DND-41 (cell line): ENCODE measurements around the gene AAMDC.
"Not testable (repeated sequence)": the region's sequence is repeated elsewhere in the genome, so short reads cannot be mapped to it uniquely, and the experiment has no call there.

Experiments
- ATAC-seq: fragments of 200-7000 bp; cut with Tn5 transposase; 3 replicates; pipeline ENCODE4 v1.9.1; 2021; ENCODE audit warnings: low read depth; ENCODE audit not compliant: insufficient read depth
- DNase-seq: peaks from one replicate; pipeline ENCODE4 v3.0.0-alpha.2; 2020
- H2AFZ ChIP-seq: 2 replicates; pipeline ENCODE4 v1.6.0; 2012; ENCODE audit warnings: low read depth, low read length
- H3K27ac ChIP-seq: 2 replicates; pipeline ENCODE4 v1.5.1; 2012; ENCODE audit warnings: low read length, inconsistent platforms
- H3K27me3 ChIP-seq: fragments of 200-600 bp; sonication (generic); 2 replicates; pipeline ENCODE4 v1.6.0; 2012; ENCODE audit warnings: low read length, mild to moderate bottlenecking, inconsistent platforms; ENCODE audit not compliant: insufficient read depth, poor library complexity
- H3K36me3 ChIP-seq: 2 replicates; pipeline ENCODE4 v1.5.1; 2012; ENCODE audit warnings: low read length, inconsistent platforms; ENCODE audit not compliant: insufficient read depth
- H3K4me1 ChIP-seq: 2 replicates; pipeline ENCODE4 v1.5.1; 2012; ENCODE audit warnings: mild to moderate bottlenecking, low read length; ENCODE audit not compliant: insufficient read depth
- H3K4me2 ChIP-seq: 2 replicates; pipeline ENCODE4 v1.6.0; 2012; ENCODE audit warnings: mild to moderate bottlenecking, moderate library complexity, low read length, inconsistent platforms; ENCODE audit not compliant: insufficient read depth
- H3K4me3 ChIP-seq, 2 experiments: fragments of 200-600 bp in 1 of 2; shearing (Covaris generic) in 1 of 2; 2 replicates each; pipeline ENCODE4 v1.5.1; 2012 to 2016; ENCODE audit warnings: inconsistent platforms in 2 of 2, low read length in 2 of 2, mild to moderate bottlenecking in 2 of 2, low read depth in 1 of 2, moderate library complexity in 1 of 2
- H3K79me2 ChIP-seq: 2 replicates; pipeline ENCODE4 v1.6.0; 2012; ENCODE audit warnings: low read length, inconsistent platforms; ENCODE audit not compliant: insufficient read depth
- H3K9ac ChIP-seq: 2 replicates; pipeline ENCODE4 v1.6.0; 2012; ENCODE audit warnings: low read depth, mild to moderate bottlenecking, inconsistent platforms, low read length, moderate library complexity
- H3K9me3 ChIP-seq: 2 replicates; pipeline ENCODE4 v1.5.1; 2012; ENCODE audit warnings: low read length, moderate library complexity, mild to moderate bottlenecking, inconsistent platforms; ENCODE audit not compliant: insufficient read depth, severe bottlenecking
- H4K20me1 ChIP-seq: 2 replicates; pipeline ENCODE4 v1.6.0; 2012; ENCODE audit warnings: low read length; ENCODE audit not compliant: insufficient read depth
- EZH2 ChIP-seq: IDR thresholded peaks from 3 replicates; pipeline ENCODE4 v1.6.1; 2012; ENCODE audit warnings: borderline replicate concordance, low read depth, mild to moderate bottlenecking, moderate library complexity, low read length, inconsistent platforms; ENCODE audit not compliant: severe bottlenecking
- TF ChIP-seq, protein P1 (sequence below): IDR thresholded peaks from 2 replicates; pipeline ENCODE4 v1.5.1; 2012; ENCODE audit warnings: borderline replicate concordance, low read length, moderate library complexity, mild to moderate bottlenecking; ENCODE audit not compliant: poor library complexity, severe bottlenecking; ENCODE audit errors: extremely low read depth

AAMDC gene

DNA sequence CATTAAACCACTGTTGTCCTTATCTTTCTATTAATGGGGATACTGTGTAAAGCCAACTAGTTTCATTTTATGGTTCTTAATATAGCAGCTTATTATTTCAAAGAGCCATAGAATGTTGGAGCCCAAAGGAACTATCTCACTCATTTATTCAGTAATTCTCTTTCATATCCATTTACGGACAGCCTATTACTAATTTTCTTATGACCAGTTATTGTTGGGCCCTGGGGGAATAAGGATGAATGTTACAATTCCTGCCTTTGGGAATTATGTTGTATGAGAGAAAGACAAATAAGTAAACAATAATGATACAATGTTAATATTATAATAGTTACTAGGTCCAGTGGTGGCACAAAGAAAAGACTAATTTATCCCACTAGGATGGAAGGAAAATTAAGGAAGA, 52.4 kb downstream of the AAMDC start:
- ATAC-seq (no peak), DNase-seq (no peak)
- no peaks in the 10 kb centered on the region for H3K4me1 ChIP-seq
- no peaks in the 10 kb centered on the region for H3K79me2 ChIP-seq
- H3K9me3 ChIP-seq: no peaks in the 10 kb centered on the region
- no peak overlapping the region for H2AFZ ChIP-seq
- no peak for TF ChIP-seq EZH2
- TF ChIP-seq, protein P1, sequence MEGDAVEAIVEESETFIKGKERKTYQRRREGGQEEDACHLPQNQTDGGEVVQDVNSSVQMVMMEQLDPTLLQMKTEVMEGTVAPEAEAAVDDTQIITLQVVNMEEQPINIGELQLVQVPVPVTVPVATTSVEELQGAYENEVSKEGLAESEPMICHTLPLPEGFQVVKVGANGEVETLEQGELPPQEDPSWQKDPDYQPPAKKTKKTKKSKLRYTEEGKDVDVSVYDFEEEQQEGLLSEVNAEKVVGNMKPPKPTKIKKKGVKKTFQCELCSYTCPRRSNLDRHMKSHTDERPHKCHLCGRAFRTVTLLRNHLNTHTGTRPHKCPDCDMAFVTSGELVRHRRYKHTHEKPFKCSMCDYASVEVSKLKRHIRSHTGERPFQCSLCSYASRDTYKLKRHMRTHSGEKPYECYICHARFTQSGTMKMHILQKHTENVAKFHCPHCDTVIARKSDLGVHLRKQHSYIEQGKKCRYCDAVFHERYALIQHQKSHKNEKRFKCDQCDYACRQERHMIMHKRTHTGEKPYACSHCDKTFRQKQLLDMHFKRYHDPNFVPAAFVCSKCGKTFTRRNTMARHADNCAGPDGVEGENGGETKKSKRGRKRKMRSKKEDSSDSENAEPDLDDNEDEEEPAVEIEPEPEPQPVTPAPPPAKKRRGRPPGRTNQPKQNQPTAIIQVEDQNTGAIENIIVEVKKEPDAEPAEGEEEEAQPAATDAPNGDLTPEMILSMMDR: no peak
- H3K4me3 ChIP-seq: no peak overlapping the region
- H3K36me3 ChIP-seq: peaks cover 42% of the 10 kb centered on the region
- no peaks in the 10 kb centered on the region for H4K20me1 ChIP-seq
- H3K27ac ChIP-seq: no peak overlapping the region
- H3K9ac ChIP-seq: no peak overlapping the region
- no peaks in the 10 kb centered on the region for H3K27me3 ChIP-seq
- H3K4me2 ChIP-seq: no peak overlapping the region

DNA sequence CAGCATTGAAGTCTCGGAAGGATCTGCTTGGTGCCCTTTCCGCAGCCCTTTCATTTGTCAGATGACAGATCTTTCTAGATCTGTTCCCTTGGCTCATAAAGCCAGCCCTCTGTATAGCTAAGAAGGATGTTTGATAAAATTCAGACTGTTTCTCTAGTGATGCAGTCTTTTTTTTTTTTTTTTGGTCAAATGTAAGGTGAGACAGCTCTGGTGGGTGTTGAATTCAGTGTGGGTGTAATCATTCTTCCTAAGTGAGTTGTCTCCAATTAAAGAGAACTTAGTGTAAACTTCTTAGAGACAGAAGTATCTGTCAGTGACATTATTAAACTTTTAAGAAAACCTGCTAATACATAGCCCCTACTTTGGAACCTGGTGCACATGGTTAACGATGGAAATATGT, 53.3 kb downstream of the AAMDC start:
- H3K4me3 ChIP-seq: no peak overlapping the region
- H3K4me2 ChIP-seq: no peak overlapping the region
- no peaks in the 10 kb centered on the region for H4K20me1 ChIP-seq
- no peaks in the 10 kb centered on the region for H3K9me3 ChIP-seq
- DNase-seq: no peak
- H3K9ac ChIP-seq: no peak overlapping the region
- H3K4me1 ChIP-seq: no peaks in the 10 kb centered on the region
- no peaks in the 10 kb centered on the region for H3K79me2 ChIP-seq
- H2AFZ ChIP-seq: no peak overlapping the region
- no peak for TF ChIP-seq EZH2
- TF ChIP-seq, protein P1: no peak
- peaks cover 50% of the 10 kb centered on the region for H3K36me3 ChIP-seq
- ATAC-seq: no peak
- no peak overlapping the region for H3K27ac ChIP-seq
- no peaks in the 10 kb centered on the region for H3K27me3 ChIP-seq

DNA sequence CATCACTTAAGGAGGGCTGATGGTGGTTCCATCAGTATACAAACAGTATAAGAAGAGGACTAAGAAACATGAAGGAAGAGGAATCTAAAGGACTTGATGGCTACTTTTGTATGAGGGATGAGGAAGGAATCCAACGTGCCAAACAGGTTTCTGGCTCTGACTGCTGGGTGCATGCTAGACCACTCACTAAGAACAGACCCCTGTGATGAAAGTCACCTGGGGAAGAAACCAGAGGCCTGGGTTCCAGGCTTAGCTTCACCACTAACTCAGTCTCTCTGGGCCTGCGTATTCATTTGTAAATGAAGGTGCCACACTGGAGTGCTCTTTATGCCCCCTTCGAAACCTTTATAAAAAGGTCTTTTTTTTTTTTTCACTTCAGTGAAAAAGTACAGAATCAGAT, 55.1 kb downstream of the AAMDC start:
- Histone ChIP-seq H3K4me2 (no peak overlapping the region), H2AFZ (no peak overlapping the region), H3K27me3 (no peaks in the 10 kb centered on the region), H3K36me3 (peaks cover 62% of the 10 kb centered on the region), H3K9ac (no peak overlapping the region), H3K4me3 (no peak overlapping the region), H3K27ac (no peak overlapping the region), H3K9me3 (no peaks in the 10 kb centered on the region), H3K79me2 (no peaks in the 10 kb centered on the region), H3K4me1 (no peaks in the 10 kb centered on the region), H4K20me1 (no peaks in the 10 kb centered on the region)
- no peak for ATAC-seq
- no peak for DNase-seq
- no peak for TF ChIP-seq EZH2
- TF ChIP-seq, protein P1: no peak

DNA sequence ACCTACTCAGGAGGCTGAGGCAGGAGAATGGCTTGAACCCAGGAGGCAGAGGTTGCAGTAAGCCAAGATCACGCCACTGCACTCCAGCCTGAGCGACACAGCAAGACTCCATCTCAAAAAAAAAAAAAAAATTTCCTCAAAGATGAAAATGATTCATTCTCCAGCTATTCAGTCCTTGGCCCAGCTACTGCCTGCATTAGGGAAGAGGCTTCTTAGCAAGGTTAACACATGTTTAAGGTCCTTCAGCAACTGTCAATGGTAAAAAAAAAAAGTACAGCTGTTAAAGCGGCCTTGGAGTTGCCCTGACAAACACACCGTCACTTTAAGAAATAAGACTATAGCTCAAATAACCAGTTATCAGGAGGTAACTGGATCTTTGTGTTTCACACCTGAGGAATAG, 57.3 kb downstream of the AAMDC start:
- peaks cover 71% of the 10 kb centered on the region for H3K36me3 ChIP-seq
- not testable (repeated sequence) for H3K27ac ChIP-seq, H3K9me3 ChIP-seq, H4K20me1 ChIP-seq, H3K4me3 ChIP-seq, H3K4me1 ChIP-seq, H3K27me3 ChIP-seq, H3K4me2 ChIP-seq, H3K9ac ChIP-seq, DNase-seq, ATAC-seq, H3K79me2 ChIP-seq, H2AFZ ChIP-seq
